OCI-LY7 (cell line): ENCODE results near the gene CRHR1. TPM values are rescaled to one million over a fixed set of nuclear protein-coding genes. Genes with fewer than 3 reads are reported as not detected.

Experiments
- BruUV-seq: library from RNA; stranded (reverse); fragments of 400-500 nt; replicated peaks from 2 replicates; lab custom pipeline; 2021; lab: Mats Ljungman, UMichigan
- CTCF ChIA-PET: fragments of 300-600 bp; sonication (Branson Sonifier 250); formaldehyde crosslinking; loops from one replicate; lab custom pipeline; 2022; ENCODE audit warnings: antibody characterized with exemption; ENCODE audit not compliant: unreplicated experiment; lab: Charles Lee
- POLR2A ChIA-PET: fragments of 300-600 bp; sonication (Branson Sonifier 250); formaldehyde crosslinking; loops from one replicate; lab custom pipeline; 2022; ENCODE audit warnings: antibody characterized with exemption; lab: Charles Lee
- DNase-seq: peaks from one replicate; pipeline ENCODE4 v3.0.0-alpha.2; 2015; ENCODE audit warnings: low spot score
- H2AFZ ChIP-seq: fragments of 200-600 bp; sonication (generic), shearing (Covaris generic); 2 replicates; pipeline ENCODE4 v1.6.1; 2014; ENCODE audit warnings: mild to moderate bottlenecking, antibody characterized with exemption, low read length, moderate library complexity
- H3K27ac ChIP-seq: fragments of 200-600 bp; sonication (generic); 2 replicates; pipeline ENCODE4 v1.5.1; 2014; ENCODE audit warnings: mixed run types, low read depth, mild to moderate bottlenecking, moderate library complexity, low read length, inconsistent platforms; ENCODE audit not compliant: poor library complexity, severe bottlenecking
- H3K36me3 ChIP-seq: fragments of 200-600 bp; sonication (generic); 2 replicates; pipeline ENCODE4 v1.6.1; 2014; ENCODE audit warnings: mild to moderate bottlenecking, antibody characterized with exemption, low read length, moderate library complexity, mixed read lengths; ENCODE audit not compliant: insufficient read depth
- H3K4me1 ChIP-seq: fragments of 200-600 bp; sonication (generic); 2 replicates; pipeline ENCODE4 v1.5.1; 2014; ENCODE audit warnings: mild to moderate bottlenecking, low read length; ENCODE audit not compliant: insufficient read depth, poor library complexity, severe bottlenecking
- H3K4me2 ChIP-seq: fragments of 200-600 bp; sonication (generic); 2 replicates; pipeline ENCODE4 v1.6.1; 2014; ENCODE audit warnings: mild to moderate bottlenecking, low read length
- H3K4me3 ChIP-seq: fragments of 200-600 bp; sonication (generic); 2 replicates; pipeline ENCODE4 v1.5.1; 2014; ENCODE audit warnings: mild to moderate bottlenecking, low read depth, low read length; ENCODE audit not compliant: poor library complexity, severe bottlenecking
- H3K79me2 ChIP-seq: fragments of 200-600 bp; sonication (generic); 2 replicates; pipeline ENCODE4 v1.6.1; 2016; ENCODE audit warnings: low read depth, mild to moderate bottlenecking, low read length, moderate library complexity, mixed read lengths; ENCODE audit not compliant: insufficient read depth
- H3K9me2 ChIP-seq: fragments of 200-600 bp; sonication (generic); 2 replicates; pipeline ENCODE4 v1.6.1; 2016; ENCODE audit warnings: mild to moderate bottlenecking, low read length, mixed read lengths; ENCODE audit not compliant: insufficient read depth
- H3K9me3 ChIP-seq: fragments of 200-600 bp; sonication (generic); 2 replicates; pipeline ENCODE4 v1.6.1; 2014; ENCODE audit warnings: mild to moderate bottlenecking, mixed run types, low read length, mixed read lengths
- H4K20me1 ChIP-seq: fragments of 200-600 bp; sonication (generic); 2 replicates; pipeline ENCODE4 v1.6.1; 2014; ENCODE audit warnings: mild to moderate bottlenecking, antibody characterized with exemption, low read length, moderate library complexity, mixed read lengths; ENCODE audit not compliant: insufficient read depth
- EZH2phosphoT487 ChIP-seq: fragments of 200-600 bp; sonication (generic); IDR thresholded peaks from 2 replicates; pipeline ENCODE4 v1.6.1; 2018; ENCODE audit warnings: low read depth, borderline replicate concordance, mild to moderate bottlenecking, mixed run types, antibody characterized with exemption, low read length, moderate library complexity, mixed read lengths
- intact Hi-C: fragments of 100-400 bp; cut with micrococcal nuclease; formaldehyde crosslinking; loops from one replicate; pipeline ENCODE4 v1.10.0; 2022; ENCODE audit not compliant: unreplicated experiment
- total RNA-seq, 2 experiments: library from RNA; depleted of rRNA in 1 of 2; stranded (reverse); fragments of >200 nt in 1 of 2; shearing (Covaris generic) in 1 of 2; gene quantifications; 2 replicates each; pipeline ENCODE4 v1.2.3, GENCODE V29; 2014 to 2022
- TF ChIP-seq, protein P1 (sequence below): fragments of 200-600 bp; sonication (generic); conservative IDR thresholded peaks from 2 replicates; pipeline ENCODE4 v1.5.1; 2014; ENCODE audit warnings: mild to moderate bottlenecking, antibody characterized with exemption, low read length, moderate library complexity, mixed read lengths

CRHR1 gene
- total RNA-seq, 2 experiments from 2014 or later, result not detected

- no peaks in the 10 kb centered on the region for H3K9me3 ChIP-seq
- no peaks in the 10 kb centered on the region for H3K4me1 ChIP-seq
- no peak for TF ChIP-seq EZH2phosphoT487
- TF ChIP-seq, protein P1, sequence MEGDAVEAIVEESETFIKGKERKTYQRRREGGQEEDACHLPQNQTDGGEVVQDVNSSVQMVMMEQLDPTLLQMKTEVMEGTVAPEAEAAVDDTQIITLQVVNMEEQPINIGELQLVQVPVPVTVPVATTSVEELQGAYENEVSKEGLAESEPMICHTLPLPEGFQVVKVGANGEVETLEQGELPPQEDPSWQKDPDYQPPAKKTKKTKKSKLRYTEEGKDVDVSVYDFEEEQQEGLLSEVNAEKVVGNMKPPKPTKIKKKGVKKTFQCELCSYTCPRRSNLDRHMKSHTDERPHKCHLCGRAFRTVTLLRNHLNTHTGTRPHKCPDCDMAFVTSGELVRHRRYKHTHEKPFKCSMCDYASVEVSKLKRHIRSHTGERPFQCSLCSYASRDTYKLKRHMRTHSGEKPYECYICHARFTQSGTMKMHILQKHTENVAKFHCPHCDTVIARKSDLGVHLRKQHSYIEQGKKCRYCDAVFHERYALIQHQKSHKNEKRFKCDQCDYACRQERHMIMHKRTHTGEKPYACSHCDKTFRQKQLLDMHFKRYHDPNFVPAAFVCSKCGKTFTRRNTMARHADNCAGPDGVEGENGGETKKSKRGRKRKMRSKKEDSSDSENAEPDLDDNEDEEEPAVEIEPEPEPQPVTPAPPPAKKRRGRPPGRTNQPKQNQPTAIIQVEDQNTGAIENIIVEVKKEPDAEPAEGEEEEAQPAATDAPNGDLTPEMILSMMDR, result no peak
- no peak overlapping the region for H3K4me3 ChIP-seq
- ChIA-PET POLR2A (no interaction called here), CTCF (no interaction called here)
- no peak for DNase-seq
- H2AFZ ChIP-seq, result no peak overlapping the region
- no peak overlapping the region for H3K4me2 ChIP-seq
- no TSS peak for BruUV-seq
- no peaks in the 10 kb centered on the region for H3K9me2 ChIP-seq
- intact Hi-C loops, result no loop called here
- H3K27ac ChIP-seq, result no peak overlapping the region
- no peaks in the 10 kb centered on the region for H4K20me1 ChIP-seq
- no peaks in the 10 kb centered on the region for H3K36me3 ChIP-seq
- H3K79me2 ChIP-seq, result no peaks in the 10 kb centered on the region
These were observed 53.5 kb downstream of the CRHR1 start for GRCh38 chr17:45837603-45838002.

GRCh38 chr17:45838751-45839295, 54.7 kb downstream of the CRHR1 start:
- TF ChIP-seq, protein P1, result no peak
- TF ChIP-seq EZH2phosphoT487, result no peak
- no peaks in the 10 kb centered on the region for H3K36me3 ChIP-seq
- H3K9me3 ChIP-seq, result no peaks in the 10 kb centered on the region
- H3K4me1 ChIP-seq, result no peaks in the 10 kb centered on the region
- no peak overlapping the region for H3K27ac ChIP-seq
- H3K4me3 ChIP-seq, result no peak overlapping the region
- ChIA-PET POLR2A (interaction anchor here (0.6 kb wide), 1 partner anchor 38 kb away, joined by 6 read pairs; no protein-coding TSS in a partner anchor), CTCF (no interaction called here)
- DNase-seq, result no peak
- H3K79me2 ChIP-seq, result no peaks in the 10 kb centered on the region
- BruUV-seq, result no TSS peak
- no peak overlapping the region for H2AFZ ChIP-seq
- intact Hi-C loops, result no loop called here
- H3K4me2 ChIP-seq, result no peak overlapping the region
- no peaks in the 10 kb centered on the region for H4K20me1 ChIP-seq
- H3K9me2 ChIP-seq, result no peaks in the 10 kb centered on the region

DNA sequence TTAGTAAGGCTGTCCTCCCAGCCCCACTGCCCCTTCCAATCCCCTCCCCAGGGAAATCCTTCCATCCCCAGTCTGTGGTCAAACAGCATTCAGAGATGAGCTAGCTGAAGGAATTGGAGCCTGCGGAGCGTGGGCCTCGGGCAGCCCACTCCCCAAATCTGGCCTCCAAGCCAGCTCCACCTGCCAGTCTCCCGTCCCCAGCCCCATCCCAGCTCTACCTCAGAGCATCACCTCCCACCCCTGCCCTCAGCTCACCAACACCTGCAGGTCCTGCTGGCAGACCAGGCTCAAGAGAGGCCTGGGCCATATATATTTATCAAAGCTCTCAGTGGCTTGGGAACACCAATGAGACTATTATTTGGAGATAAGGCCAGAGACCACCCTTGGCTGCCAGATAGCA, 55.3 kb downstream of the CRHR1 start:
- intact Hi-C loops, result no loop called here
- ChIA-PET POLR2A (no interaction called here), CTCF (no interaction called here)
- no peak for DNase-seq
- Histone ChIP-seq H3K4me3 (no peak overlapping the region), H3K9me2 (no peaks in the 10 kb centered on the region), H4K20me1 (no peaks in the 10 kb centered on the region), H3K36me3 (no peaks in the 10 kb centered on the region), H3K4me1 (no peaks in the 10 kb centered on the region), H3K4me2 (no peak overlapping the region), H3K27ac (no peak overlapping the region), H3K9me3 (no peaks in the 10 kb centered on the region), H2AFZ (no peak overlapping the region), H3K79me2 (no peaks in the 10 kb centered on the region)
- TF ChIP-seq, protein P1, result no peak
- TF ChIP-seq EZH2phosphoT487, result no peak
- no TSS peak for BruUV-seq
